HepG2 (cell line): ENCODE data around the gene ALX4. TPM values are rescaled to one million over a fixed set of nuclear protein-coding genes. Genes with fewer than 3 reads are reported as not detected.

Experiments
- FOXJ3 ChIP-seq: sonication (generic); formaldehyde crosslinking; IDR thresholded peaks from 2 replicates; pipeline ENCODE4 v1.4.0; 2020; ENCODE audit warnings: missing genetic modification reagents, mild to moderate bottlenecking, borderline replicate concordance
- ZNF17 ChIP-seq: sonication (generic); formaldehyde crosslinking; IDR thresholded peaks from 2 replicates; pipeline ENCODE4 v1.5.0; 2020; ENCODE audit warnings: mild to moderate bottlenecking, missing genetic modification reagents
- polyA plus RNA-seq, 8 experiments: library from polyadenylated mRNA; depleted of rRNA in 3 of 8; stranded (reverse) in 7 of 8; unstranded in 1 of 8; fragments of >200 nt; fragmentation: Illumina TruSeq in 4 of 8; extraction: Trizol in 4 of 8; gene quantifications; 2 replicates each; pipeline versions ENCODE4 v1.2.1 to v1.2.3, GENCODE V29; 2011 to 2016; ENCODE audit warnings: low read depth in 4 of 8, missing spikeins in 1 of 8, mixed read lengths in 1 of 8; ENCODE audit not compliant: insufficient read depth in 1 of 8
- total RNA-seq, 5 experiments: library from RNA; depleted of rRNA; stranded (reverse); fragments of >200 nt; fragmentation: Illumina TruSeq; extraction: Trizol; gene quantifications; 2 replicates each; pipeline ENCODE4 v1.2.3, GENCODE V29; 2016; ENCODE audit warnings: low read depth in 1 of 5
- TF ChIP-seq, protein P1 (sequence below), 2 experiments: fragments of 450-650 bp in 1 of 2; sonication (generic) in 1 of 2; formaldehyde crosslinking in 1 of 2; IDR thresholded peaks; 2 replicates each; pipeline versions ENCODE4 v1.6.1 to v1.8.0; 2016 to 2022; ENCODE audit warnings: antibody characterized with exemption in 1 of 2, mild to moderate bottlenecking in 1 of 2, missing genetic modification reagents in 1 of 2

Gene ALX4
- total and polyA plus RNA-seq, 2 of the 13 experiments (the other 11 are each of a cell fraction or from before 2014, with no cell fraction given) = not detected

- TF ChIP-seq ZNF17 (no peak), FOXJ3 (no peak)
- TF ChIP-seq, protein P1, sequence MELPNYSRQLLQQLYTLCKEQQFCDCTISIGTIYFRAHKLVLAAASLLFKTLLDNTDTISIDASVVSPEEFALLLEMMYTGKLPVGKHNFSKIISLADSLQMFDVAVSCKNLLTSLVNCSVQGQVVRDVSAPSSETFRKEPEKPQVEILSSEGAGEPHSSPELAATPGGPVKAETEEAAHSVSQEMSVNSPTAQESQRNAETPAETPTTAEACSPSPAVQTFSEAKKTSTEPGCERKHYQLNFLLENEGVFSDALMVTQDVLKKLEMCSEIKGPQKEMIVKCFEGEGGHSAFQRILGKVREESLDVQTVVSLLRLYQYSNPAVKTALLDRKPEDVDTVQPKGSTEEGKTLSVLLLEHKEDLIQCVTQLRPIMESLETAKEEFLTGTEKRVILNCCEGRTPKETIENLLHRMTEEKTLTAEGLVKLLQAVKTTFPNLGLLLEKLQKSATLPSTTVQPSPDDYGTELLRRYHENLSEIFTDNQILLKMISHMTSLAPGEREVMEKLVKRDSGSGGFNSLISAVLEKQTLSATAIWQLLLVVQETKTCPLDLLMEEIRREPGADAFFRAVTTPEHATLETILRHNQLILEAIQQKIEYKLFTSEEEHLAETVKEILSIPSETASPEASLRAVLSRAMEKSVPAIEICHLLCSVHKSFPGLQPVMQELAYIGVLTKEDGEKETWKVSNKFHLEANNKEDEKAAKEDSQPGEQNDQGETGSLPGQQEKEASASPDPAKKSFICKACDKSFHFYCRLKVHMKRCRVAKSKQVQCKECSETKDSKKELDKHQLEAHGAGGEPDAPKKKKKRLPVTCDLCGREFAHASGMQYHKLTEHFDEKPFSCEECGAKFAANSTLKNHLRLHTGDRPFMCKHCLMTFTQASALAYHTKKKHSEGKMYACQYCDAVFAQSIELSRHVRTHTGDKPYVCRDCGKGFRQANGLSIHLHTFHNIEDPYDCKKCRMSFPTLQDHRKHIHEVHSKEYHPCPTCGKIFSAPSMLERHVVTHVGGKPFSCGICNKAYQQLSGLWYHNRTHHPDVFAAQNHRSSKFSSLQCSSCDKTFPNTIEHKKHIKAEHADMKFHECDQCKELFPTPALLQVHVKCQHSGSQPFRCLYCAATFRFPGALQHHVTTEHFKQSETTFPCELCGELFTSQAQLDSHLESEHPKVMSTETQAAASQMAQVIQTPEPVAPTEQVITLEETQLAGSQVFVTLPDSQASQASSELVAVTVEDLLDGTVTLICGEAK (IDR thresholded peaks at IDR 0.05) = no peak
- TF ChIP-seq, protein P1 (CRISPR knock-in tag; IDR thresholded peaks at IDR 0.05) = no peak
These were observed 3.7 kb downstream of the ALX4 start (continued) for GRCh38 chr11:44306052-44306917.
